Measurements from ENCODE around the gene TBL2. TPM values are rescaled to one million over a fixed set of nuclear protein-coding genes. Genes with fewer than 3 reads are reported as not detected.
"Not testable (repeated sequence)": the region's sequence is repeated elsewhere in the genome, so short reads cannot be mapped to it uniquely, and the experiment has no call there.

The TBL2 gene
- total RNA-seq, 1 experiment from 2014 or later = 128 TPM

GRCh38 chr7:73550093-73550492 lies 28.3 kb downstream of the TBL2 start:
- in situ Hi-C loops (cut with HindIII; ENCODE audit: low pct_unique_long_range_greater_than_20kb, low sequenced_read_pairs); DNase-seq (ENCODE audit: low read depth): not testable (repeated sequence)

GRCh38 chr7:73549176-73549575 lies 29.2 kb downstream of the TBL2 start:
- in situ Hi-C loops (cut with HindIII; ENCODE audit: low pct_unique_long_range_greater_than_20kb, low sequenced_read_pairs) = no loop called here
- no peak for DNase-seq (ENCODE audit: low read depth)

- in situ Hi-C loops (cut with HindIII; ENCODE audit: low pct_unique_long_range_greater_than_20kb, low sequenced_read_pairs) = no loop called here
- DNase-seq (ENCODE audit: low read depth) = no peak
Observed at GRCh38 chr7:73547841-73548240, 30.5 kb downstream of the TBL2 start.

GRCh38 chr7:73544678-73545077 lies 33.7 kb downstream of the TBL2 start:
- no peak for DNase-seq (ENCODE audit: low read depth)
- in situ Hi-C loops (cut with HindIII; ENCODE audit: low pct_unique_long_range_greater_than_20kb, low sequenced_read_pairs) = no loop called here

- no peak for DNase-seq (ENCODE audit: low read depth)
- in situ Hi-C loops (cut with HindIII; ENCODE audit: low pct_unique_long_range_greater_than_20kb, low sequenced_read_pairs) = no loop called here
Observed at GRCh38 chr7:73541722-73542121, 36.7 kb downstream of the TBL2 start.

- in situ Hi-C loops (cut with HindIII; ENCODE audit: low pct_unique_long_range_greater_than_20kb, low sequenced_read_pairs) = no loop called here
- DNase-seq (ENCODE audit: low read depth) = no peak
Observed at GRCh38 chr7:73539709-73540108, 38.7 kb downstream of the TBL2 start.

- DNase-seq (ENCODE audit: low read depth); in situ Hi-C loops (cut with HindIII; ENCODE audit: low pct_unique_long_range_greater_than_20kb, low sequenced_read_pairs): not testable (repeated sequence)
Observed at GRCh38 chr7:73538510-73538909, 39.9 kb downstream of the TBL2 start.

- in situ Hi-C loops (cut with HindIII; ENCODE audit: low pct_unique_long_range_greater_than_20kb, low sequenced_read_pairs) = no loop called here
- no peak for DNase-seq (ENCODE audit: low read depth)
Observed at GRCh38 chr7:73537051-73537450, 41.3 kb downstream of the TBL2 start.

- DNase-seq (ENCODE audit: low read depth) = no peak
- in situ Hi-C loops (cut with HindIII; ENCODE audit: low pct_unique_long_range_greater_than_20kb, low sequenced_read_pairs) = no loop called here
Observed at GRCh38 chr7:73536479-73536878, 41.9 kb downstream of the TBL2 start.

GRCh38 chr7:73535918-73536317 lies 42.5 kb downstream of the TBL2 start:
- in situ Hi-C loops (cut with HindIII; ENCODE audit: low pct_unique_long_range_greater_than_20kb, low sequenced_read_pairs); DNase-seq (ENCODE audit: low read depth): not testable (repeated sequence)

- DNase-seq (ENCODE audit: low read depth) = no peak
- in situ Hi-C loops (cut with HindIII; ENCODE audit: low pct_unique_long_range_greater_than_20kb, low sequenced_read_pairs) = no loop called here
Observed at GRCh38 chr7:73533742-73534141, 44.6 kb downstream of the TBL2 start.

- no peak for DNase-seq (ENCODE audit: low read depth)
- in situ Hi-C loops (cut with HindIII; ENCODE audit: low pct_unique_long_range_greater_than_20kb, low sequenced_read_pairs) = no loop called here
Observed at GRCh38 chr7:73532224-73532623, 46.2 kb downstream of the TBL2 start.

GRCh38 chr7:73530800-73531199 lies 47.6 kb downstream of the TBL2 start:
- in situ Hi-C loops (cut with HindIII; ENCODE audit: low pct_unique_long_range_greater_than_20kb, low sequenced_read_pairs) = no loop called here
- no peak for DNase-seq (ENCODE audit: low read depth)

GRCh38 chr7:73526896-73527821 lies 51.2 kb downstream of the TBL2 start:
- in situ Hi-C loops (cut with HindIII; ENCODE audit: low pct_unique_long_range_greater_than_20kb, low sequenced_read_pairs) = no loop called here
- DNase-seq (ENCODE audit: low read depth) = no peak

GRCh38 chr7:73526158-73526494 lies 52.3 kb downstream of the TBL2 start:
- DNase-seq (ENCODE audit: low read depth); in situ Hi-C loops (cut with HindIII; ENCODE audit: low pct_unique_long_range_greater_than_20kb, low sequenced_read_pairs): not testable (repeated sequence)

GRCh38 chr7:73522105-73522872 lies 56.1 kb downstream of the TBL2 start, which contains the start of gene BAZ1B:
BAZ1B (minus strand) TSS chr7:73522293; CDS start chr7:73521933, 360 bp downstream.
- in situ Hi-C loops (cut with HindIII; ENCODE audit: low pct_unique_long_range_greater_than_20kb, low sequenced_read_pairs) = no loop called here

GRCh38 chr7:73521636-73522104 lies 56.7 kb downstream of the TBL2 start:
- in situ Hi-C loops (cut with HindIII; ENCODE audit: low pct_unique_long_range_greater_than_20kb, low sequenced_read_pairs) = no loop called here
- peak; percentile 63 for DNase-seq (ENCODE audit: low read depth)

More at GRCh38 chr7:73522105-73522872, 56.1 kb downstream of the TBL2 start, which contains the start of gene BAZ1B:
- DNase-seq (ENCODE audit: low read depth) = peak; percentile 99

GRCh38 chr7:73520673-73521635 lies 57.4 kb downstream of the TBL2 start:
- no peak for DNase-seq (ENCODE audit: low read depth)
- in situ Hi-C loops (cut with HindIII; ENCODE audit: low pct_unique_long_range_greater_than_20kb, low sequenced_read_pairs) = no loop called here

Measured in Caki2 (cell line).